ENCODE data around the gene ANKRD6.
A peak's percentile ranks its signal among the peaks of the same experiment; 100 is the strongest.

The ANKRD6 gene

DNA sequence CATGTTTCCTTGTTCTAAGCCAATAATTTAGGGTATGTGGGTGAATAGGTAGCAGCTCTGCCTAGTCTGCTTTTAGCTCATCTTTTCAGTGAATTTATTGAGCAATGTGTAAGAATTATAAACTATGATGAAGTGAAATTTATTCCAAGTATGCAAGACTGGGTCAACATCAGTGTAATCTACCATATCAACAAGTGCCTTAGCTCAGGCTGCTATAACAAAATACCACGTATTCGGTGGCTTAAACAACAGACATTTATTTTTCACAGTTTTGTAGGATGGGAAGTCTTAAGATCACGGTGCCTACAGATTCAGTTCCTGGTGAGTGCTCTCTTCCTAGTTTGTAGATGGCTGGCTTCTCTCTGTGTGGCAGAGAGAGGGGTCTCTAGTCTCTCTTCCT lies 151.6 kb downstream of the ANKRD6 start:
- TF ChIP-seq, protein P1, sequence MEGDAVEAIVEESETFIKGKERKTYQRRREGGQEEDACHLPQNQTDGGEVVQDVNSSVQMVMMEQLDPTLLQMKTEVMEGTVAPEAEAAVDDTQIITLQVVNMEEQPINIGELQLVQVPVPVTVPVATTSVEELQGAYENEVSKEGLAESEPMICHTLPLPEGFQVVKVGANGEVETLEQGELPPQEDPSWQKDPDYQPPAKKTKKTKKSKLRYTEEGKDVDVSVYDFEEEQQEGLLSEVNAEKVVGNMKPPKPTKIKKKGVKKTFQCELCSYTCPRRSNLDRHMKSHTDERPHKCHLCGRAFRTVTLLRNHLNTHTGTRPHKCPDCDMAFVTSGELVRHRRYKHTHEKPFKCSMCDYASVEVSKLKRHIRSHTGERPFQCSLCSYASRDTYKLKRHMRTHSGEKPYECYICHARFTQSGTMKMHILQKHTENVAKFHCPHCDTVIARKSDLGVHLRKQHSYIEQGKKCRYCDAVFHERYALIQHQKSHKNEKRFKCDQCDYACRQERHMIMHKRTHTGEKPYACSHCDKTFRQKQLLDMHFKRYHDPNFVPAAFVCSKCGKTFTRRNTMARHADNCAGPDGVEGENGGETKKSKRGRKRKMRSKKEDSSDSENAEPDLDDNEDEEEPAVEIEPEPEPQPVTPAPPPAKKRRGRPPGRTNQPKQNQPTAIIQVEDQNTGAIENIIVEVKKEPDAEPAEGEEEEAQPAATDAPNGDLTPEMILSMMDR (IDR thresholded peaks at IDR 0.05; ENCODE audit: insufficient read depth, low read length, poor library complexity, severe bottlenecking): no peak
- no peak for DNase-seq (ENCODE audit: extremely low read depth, insufficient read length)
- Histone ChIP-seq H3K27me3 (replicated peaks; ENCODE audit: control insufficient read depth, insufficient read depth, low read length) (no peaks in the 10 kb centered on the region), H3K4me3 (replicated peaks; ENCODE audit: low read depth, low read length) (no peak overlapping the region), H3K36me3 (ENCODE audit: control insufficient read depth, insufficient read depth, low read length) (no peaks in the 10 kb centered on the region)

DNA sequence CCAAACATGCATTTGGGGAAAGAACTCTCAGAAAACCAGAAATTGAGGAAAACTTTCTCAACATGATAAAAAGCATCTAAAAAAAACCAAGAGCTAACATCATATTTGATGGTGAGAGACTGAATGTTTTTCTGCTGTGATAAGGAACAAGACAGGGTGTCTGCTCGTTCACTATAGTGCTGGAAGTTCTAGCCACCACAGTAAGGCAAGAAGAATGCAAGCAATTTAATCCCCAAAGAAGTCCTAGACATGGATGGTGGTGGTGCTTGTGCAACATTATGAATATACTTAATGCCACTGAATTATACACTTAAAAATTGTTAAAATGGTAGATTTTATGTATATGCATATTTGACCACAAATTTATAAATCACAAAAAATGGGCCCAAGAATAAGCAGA lies 152.2 kb downstream of the ANKRD6 start:
- TF ChIP-seq, protein P1 (IDR thresholded peaks at IDR 0.05; ENCODE audit: insufficient read depth, low read length, poor library complexity, severe bottlenecking): no peak
- no peaks in the 10 kb centered on the region for H3K36me3 ChIP-seq (ENCODE audit: control insufficient read depth, insufficient read depth, low read length)

DNA sequence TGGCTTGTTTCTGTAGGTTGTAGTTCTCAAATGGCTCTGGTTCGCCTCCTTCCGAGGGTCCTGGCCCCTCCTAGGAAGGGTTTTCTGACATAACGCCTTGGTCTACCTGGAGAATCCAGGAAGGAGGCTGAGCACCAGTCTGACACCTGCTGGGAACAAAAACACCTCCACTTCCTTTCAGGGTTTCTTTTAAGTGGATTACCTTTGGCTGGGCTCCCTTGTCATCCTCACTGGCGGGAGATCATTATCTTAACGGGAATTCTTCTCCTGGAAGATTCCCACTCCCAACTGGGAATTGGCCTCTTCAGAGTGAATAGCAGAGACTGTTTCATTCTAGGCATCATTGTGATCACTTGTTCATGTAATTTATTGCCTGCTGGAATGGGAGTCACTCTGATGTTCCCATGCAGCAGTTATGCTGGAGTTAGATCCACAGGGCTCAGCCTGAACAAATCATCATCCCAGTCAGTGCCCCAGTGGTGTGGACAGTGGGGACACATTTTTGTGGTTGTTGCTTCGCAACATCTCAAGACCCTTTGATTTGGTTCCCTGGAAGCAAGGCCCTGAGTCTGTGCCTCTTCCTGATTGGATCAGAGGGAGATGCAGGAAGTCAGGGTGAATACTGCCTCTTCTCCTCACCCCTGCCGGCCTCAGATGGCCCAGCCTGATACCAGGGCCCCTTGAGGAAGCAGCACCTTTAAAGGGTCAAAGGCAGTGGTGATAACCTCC lies 156.5 kb downstream of the ANKRD6 start:
- Histone ChIP-seq H3K36me3 (ENCODE audit: control insufficient read depth, insufficient read depth, low read length) (no peaks in the 10 kb centered on the region), H3K27me3 (replicated peaks; ENCODE audit: control insufficient read depth, insufficient read depth, low read length) (no peaks in the 10 kb centered on the region), H3K4me3 (replicated peaks; ENCODE audit: low read depth, low read length) (no peak overlapping the region)
- DNase-seq (ENCODE audit: extremely low read depth, insufficient read length): no peak
- TF ChIP-seq, protein P1 (IDR thresholded peaks at IDR 0.05; ENCODE audit: insufficient read depth, low read length, poor library complexity, severe bottlenecking): no peak

More for the DNA sequence above, 152.2 kb downstream of the ANKRD6 start:
- no peak for DNase-seq (ENCODE audit: extremely low read depth, insufficient read length)
- Histone ChIP-seq H3K27me3 (replicated peaks; ENCODE audit: control insufficient read depth, insufficient read depth, low read length) (no peaks in the 10 kb centered on the region), H3K4me3 (replicated peaks; ENCODE audit: low read depth, low read length) (no peak overlapping the region)

DNA sequence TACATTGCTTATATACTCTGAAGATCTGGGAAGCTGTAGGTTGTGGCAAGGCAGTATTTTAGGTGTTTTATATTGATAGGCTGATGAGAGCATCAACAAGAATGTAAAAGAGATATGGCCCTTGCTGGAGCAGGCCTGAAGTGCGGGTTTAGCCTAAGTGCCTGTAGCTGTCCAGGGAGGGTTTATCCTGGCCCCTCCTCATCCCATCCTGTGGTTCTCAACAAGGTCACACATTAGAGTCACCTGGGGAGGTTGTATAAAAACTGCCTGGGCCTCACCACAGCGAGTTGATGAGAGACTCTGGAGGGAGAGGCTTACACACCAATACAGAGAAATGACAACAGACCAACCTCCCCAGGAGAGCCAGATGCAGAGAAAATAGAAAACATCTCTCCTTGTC lies 157.2 kb downstream of the ANKRD6 start:
- DNase-seq (ENCODE audit: extremely low read depth, insufficient read length): no peak
- Histone ChIP-seq H3K4me3 (replicated peaks; ENCODE audit: low read depth, low read length) (no peak overlapping the region), H3K36me3 (ENCODE audit: control insufficient read depth, insufficient read depth, low read length) (no peaks in the 10 kb centered on the region), H3K27me3 (replicated peaks; ENCODE audit: control insufficient read depth, insufficient read depth, low read length) (no peaks in the 10 kb centered on the region)
- TF ChIP-seq, protein P1 (IDR thresholded peaks at IDR 0.05; ENCODE audit: insufficient read depth, low read length, poor library complexity, severe bottlenecking): no peak

DNA sequence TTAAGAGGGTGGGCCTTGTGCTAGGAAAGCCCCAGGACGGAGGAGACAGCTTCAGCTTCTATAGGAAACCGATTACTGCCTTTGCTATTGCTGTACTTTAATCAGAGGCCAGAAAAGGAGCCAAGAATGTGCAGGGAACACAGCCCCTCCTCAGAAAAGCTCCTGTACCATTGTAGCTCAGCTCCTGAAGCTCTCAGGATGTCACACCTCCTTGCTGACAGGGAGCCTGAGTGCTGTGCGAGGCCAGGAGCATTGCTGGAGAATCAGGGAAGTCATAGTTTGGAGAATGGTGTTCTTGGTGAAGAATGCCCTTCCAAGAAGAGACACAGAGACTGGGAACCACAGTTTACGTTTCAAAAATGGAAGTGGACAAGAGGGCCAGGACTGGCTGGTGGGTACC lies 158.8 kb downstream of the ANKRD6 start:
- no peaks in the 10 kb centered on the region for H3K36me3 ChIP-seq (ENCODE audit: control insufficient read depth, insufficient read depth, low read length)
- H3K27me3 ChIP-seq (replicated peaks; ENCODE audit: control insufficient read depth, insufficient read depth, low read length): no peaks in the 10 kb centered on the region
- DNase-seq (ENCODE audit: extremely low read depth, insufficient read length): no peak
- TF ChIP-seq, protein P1 (IDR thresholded peaks at IDR 0.05; ENCODE audit: insufficient read depth, low read length, poor library complexity, severe bottlenecking): no peak
- H3K4me3 ChIP-seq (replicated peaks; ENCODE audit: low read depth, low read length): no peak overlapping the region

DNA sequence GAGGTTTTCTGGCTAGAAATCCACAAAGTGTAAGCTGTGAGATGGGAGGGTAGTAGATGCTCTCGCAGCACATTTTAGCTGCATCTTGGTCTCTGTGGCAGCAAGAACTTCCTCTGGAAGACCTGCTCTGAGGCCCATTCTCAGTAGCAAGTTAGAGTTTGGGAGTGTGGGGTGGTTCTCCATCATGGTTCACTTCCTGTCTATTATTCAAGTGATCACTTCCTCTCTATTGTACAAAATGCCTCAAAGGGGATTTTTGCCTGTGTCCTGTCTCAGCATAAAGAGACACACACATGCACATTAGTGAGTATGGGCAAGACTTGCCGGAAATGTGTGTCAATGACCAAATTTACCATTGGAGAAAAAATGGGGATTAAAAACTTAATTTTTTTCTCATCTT lies 163.1 kb downstream of the ANKRD6 start:
- H3K4me3 ChIP-seq (replicated peaks; ENCODE audit: low read depth, low read length): no peak overlapping the region
- H3K27me3 ChIP-seq (replicated peaks; ENCODE audit: control insufficient read depth, insufficient read depth, low read length): no peaks in the 10 kb centered on the region
- DNase-seq (ENCODE audit: extremely low read depth, insufficient read length): peak; percentile 47
- no peaks in the 10 kb centered on the region for H3K36me3 ChIP-seq (ENCODE audit: control insufficient read depth, insufficient read depth, low read length)
- TF ChIP-seq, protein P1 (IDR thresholded peaks at IDR 0.05; ENCODE audit: insufficient read depth, low read length, poor library complexity, severe bottlenecking): no peak
